Stimulated activated CD8-positive, alpha-beta memory T cell treated with anti-CD3 and anti-CD28 coated beads, Interleukin-4, amount 100 ng/mL, for 24 hours (primary cell): ENCODE measurements around the gene RNF125.
"Not testable (repeated sequence)": the region's sequence is repeated elsewhere in the genome, so short reads cannot be mapped to it uniquely, and the experiment has no call there.

Experiments
- DNase-seq: peaks from one replicate; pipeline ENCODE4 v3.0.0-alpha.2; 2020; ENCODE audit warnings: low read depth

The RNF125 gene

GRCh38 chr18:32018331-32019250 is at the start of gene RNF125:
RNF125 (plus strand) TSS chr18:32018825; CDS start chr18:32018864, 39 bp downstream.
- peak; percentile 81 for DNase-seq

GRCh38 chr18:31970617-31971016 is 48.0 kb upstream of the RNF125 start:
- DNase-seq = no peak

- DNase-seq = no peak
Measured at GRCh38 chr18:31973929-31974546, 44.6 kb upstream of the RNF125 start.

- no peak for DNase-seq
Measured at GRCh38 chr18:31976242-31976641, 42.4 kb upstream of the RNF125 start.

GRCh38 chr18:31977270-31977872 is 41.3 kb upstream of the RNF125 start:
- no peak for DNase-seq

GRCh38 chr18:31978616-31979015 is 40.0 kb upstream of the RNF125 start:
- no peak for DNase-seq

GRCh38 chr18:31979714-31980113 is 38.9 kb upstream of the RNF125 start:
- DNase-seq = no peak

- DNase-seq = no peak
Measured at GRCh38 chr18:31980863-31981262, 37.8 kb upstream of the RNF125 start.

GRCh38 chr18:31983020-31983419 is 35.6 kb upstream of the RNF125 start:
- no peak for DNase-seq

- DNase-seq = no peak
Measured at GRCh38 chr18:31983976-31984375, 34.6 kb upstream of the RNF125 start.

GRCh38 chr18:31990823-31991222 is 27.8 kb upstream of the RNF125 start:
- no peak for DNase-seq

GRCh38 chr18:31996007-31996406 is 22.6 kb upstream of the RNF125 start:
- DNase-seq = no peak

- DNase-seq = no peak
Measured at GRCh38 chr18:31998880-31999412, 19.7 kb upstream of the RNF125 start.

GRCh38 chr18:32001141-32001540 is 17.5 kb upstream of the RNF125 start:
- DNase-seq = not testable (repeated sequence)

GRCh38 chr18:32003822-32004221 is 14.8 kb upstream of the RNF125 start:
- not testable (repeated sequence) for DNase-seq

- no peak for DNase-seq
Measured at GRCh38 chr18:32010124-32010721, 8.4 kb upstream of the RNF125 start.

GRCh38 chr18:32011193-32011592 is 7.4 kb upstream of the RNF125 start:
- DNase-seq = no peak

GRCh38 chr18:32019251-32019948 is 775 bp downstream of the RNF125 start:
- peak; percentile 15 for DNase-seq

- DNase-seq = peak; percentile 45
Measured at GRCh38 chr18:32019949-32020625, 1.5 kb downstream of the RNF125 start.

GRCh38 chr18:32021756-32022564 is 3.3 kb downstream of the RNF125 start:
- DNase-seq = no peak
